Activated T-cell treated with anti-CD3 and anti-CD28 coated beads, Interleukin-2, amount 50 U/mL, for 1 hour (primary cell): ENCODE measurements around the gene POLK.
"Not testable (repeated sequence)": the region's sequence is repeated elsewhere in the genome, so short reads cannot be mapped to it uniquely, and the experiment has no call there.

Experiments used
- DNase-seq: peaks from one replicate; pipeline ENCODE4 v3.0.0-alpha.2; 2020

The POLK gene

GRCh38 chr5:75551471-75551870 is 39.8 kb downstream of the POLK start:
- DNase-seq: no peak

- DNase-seq: no peak
These were observed 41.1 kb downstream of the POLK start for GRCh38 chr5:75552764-75553163.

GRCh38 chr5:75553358-75553757 is 41.7 kb downstream of the POLK start:
- DNase-seq: no peak

DNA sequence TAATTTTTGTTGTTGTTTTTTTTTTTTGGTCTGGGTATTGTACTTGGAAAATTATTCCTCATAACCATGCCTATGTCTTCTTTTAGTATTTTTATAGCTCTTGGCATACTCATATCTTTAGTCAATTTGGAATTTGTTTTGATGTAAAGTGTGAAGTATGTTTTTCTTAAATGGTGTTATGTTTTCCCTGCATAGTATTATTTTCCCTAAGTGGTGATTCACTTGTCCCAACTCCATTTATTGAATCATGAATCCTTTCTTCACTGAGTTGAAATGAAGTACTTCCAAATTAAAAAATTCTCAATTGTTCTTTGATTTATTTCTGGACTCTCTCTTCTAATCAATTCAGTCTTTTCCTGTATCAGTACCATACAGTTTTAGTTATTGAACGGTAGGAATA is 46.5 kb downstream of the POLK start:
- DNase-seq: no peak

- DNase-seq: no peak
These were observed 47.4 kb downstream of the POLK start for GRCh38 chr5:75558981-75559632.

DNA sequence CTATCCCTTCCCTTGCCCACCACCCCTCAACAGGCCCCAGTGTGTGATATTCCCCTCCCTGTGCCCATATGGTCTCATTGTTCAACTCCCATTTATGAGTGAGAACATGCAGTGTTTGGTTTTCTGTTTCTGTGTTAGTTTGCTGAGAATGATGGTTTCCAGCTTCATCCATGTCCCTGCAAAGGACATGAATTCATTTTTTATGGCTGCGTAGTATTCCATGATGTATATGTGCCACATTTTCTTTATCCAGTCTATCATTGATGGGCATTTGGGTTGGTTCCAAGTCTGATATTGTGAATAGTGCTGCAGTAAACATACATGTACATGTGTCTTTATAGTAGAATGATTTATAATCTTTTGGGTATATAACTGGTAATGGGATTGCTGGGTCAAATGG is 49.0 kb downstream of the POLK start:
- DNase-seq: not testable (repeated sequence)

GRCh38 chr5:75565991-75566709 is 54.5 kb downstream of the POLK start:
- DNase-seq: not testable (repeated sequence)

DNA sequence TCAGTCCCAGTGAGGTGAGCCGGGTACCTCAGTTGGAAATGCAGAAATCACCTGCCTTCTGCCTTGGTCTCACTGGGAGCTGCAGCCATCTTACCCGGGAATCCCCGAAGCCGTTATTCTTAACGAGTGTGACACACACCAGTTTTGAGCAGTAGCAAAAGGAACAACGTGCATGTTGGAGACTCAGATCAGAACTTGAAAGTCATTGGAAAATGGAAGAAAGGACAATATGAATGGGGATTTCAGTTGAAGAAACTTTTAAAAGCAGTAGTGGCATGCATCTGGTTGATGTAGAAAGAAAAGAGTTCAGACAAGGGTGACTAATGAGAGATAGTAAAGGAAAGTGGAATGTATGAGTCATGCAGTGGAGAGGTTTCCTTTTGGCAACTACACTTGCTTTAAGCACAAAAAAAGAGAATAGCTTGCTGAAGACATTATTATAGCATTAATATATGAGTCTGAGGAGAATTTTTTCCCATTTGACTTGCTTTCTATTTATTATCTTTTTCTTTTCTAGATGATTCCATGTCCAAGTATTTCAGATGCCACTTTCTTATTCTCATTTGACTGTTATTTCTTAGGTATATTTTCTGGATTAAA is 55.1 kb downstream of the POLK start:
- no peak for DNase-seq

DNA sequence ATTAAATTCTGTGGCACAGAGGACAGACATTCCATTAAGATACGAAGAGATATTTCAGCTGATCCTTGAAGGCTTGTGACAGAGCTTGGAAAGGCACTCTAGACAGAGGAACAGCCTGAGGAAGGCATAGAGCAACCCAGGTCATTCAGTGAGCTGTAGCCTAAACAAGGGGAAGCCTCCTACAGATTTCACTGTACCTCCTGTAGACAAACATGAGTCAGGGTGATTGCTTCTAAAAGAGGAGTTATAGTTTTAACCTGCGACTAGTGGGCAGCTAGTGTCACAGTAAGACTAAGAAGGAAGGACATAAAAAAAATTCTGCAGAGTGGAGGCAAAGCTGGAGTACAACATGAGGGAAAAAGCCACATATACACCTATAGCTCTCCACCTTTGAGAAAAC is 56.0 kb downstream of the POLK start:
- DNase-seq: no peak

DNA sequence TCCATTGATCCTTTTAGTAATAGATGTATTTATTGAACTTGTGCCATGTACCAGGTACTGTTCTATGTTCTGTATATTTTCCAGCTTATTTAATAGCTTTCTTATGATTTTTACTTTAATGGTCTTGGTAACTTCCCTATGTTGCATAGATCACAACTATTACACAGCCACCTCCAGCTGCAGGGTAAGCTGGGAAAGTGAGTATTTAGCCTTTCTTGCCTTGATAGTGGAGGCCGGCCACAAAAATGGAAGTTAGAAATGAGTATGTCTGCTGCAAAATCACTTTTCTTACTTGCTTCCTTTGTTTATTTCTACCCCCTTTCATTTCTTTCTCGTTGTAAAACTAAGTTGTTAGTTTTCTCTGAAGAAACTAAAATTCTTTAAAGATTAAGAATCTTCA is 56.5 kb downstream of the POLK start:
- DNase-seq: no peak

GRCh38 chr5:75571547-75571946 is 59.9 kb downstream of the POLK start:
- DNase-seq: no peak

- no peak for DNase-seq
These were observed 63.1 kb downstream of the POLK start for GRCh38 chr5:75574791-75575190.

GRCh38 chr5:75578280-75578679 is 66.6 kb downstream of the POLK start:
- not testable (repeated sequence) for DNase-seq

- no peak for DNase-seq
These were observed 73.0 kb downstream of the POLK start for GRCh38 chr5:75584641-75585040.

- no peak for DNase-seq
These were observed 77.0 kb downstream of the POLK start for GRCh38 chr5:75588666-75589065.

DNA sequence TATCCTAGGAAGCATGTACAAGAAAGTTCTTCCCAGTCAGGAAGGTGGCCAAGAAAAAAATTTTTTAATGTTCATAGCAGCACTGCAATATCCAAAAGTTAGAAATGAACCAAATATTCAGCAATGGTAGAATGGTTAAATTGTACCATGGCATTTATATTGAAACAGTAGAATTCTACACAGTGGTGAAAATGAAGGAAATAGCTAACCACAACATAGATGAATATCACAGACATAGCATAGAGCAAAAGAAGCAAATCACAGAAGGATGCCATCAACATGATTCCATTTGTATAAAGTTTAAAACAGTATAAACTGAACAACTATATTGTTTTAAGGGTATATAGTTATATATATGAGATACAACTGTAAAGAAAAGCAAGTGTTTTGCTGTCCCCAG is 88.8 kb downstream of the POLK start:
- DNase-seq: no peak

DNA sequence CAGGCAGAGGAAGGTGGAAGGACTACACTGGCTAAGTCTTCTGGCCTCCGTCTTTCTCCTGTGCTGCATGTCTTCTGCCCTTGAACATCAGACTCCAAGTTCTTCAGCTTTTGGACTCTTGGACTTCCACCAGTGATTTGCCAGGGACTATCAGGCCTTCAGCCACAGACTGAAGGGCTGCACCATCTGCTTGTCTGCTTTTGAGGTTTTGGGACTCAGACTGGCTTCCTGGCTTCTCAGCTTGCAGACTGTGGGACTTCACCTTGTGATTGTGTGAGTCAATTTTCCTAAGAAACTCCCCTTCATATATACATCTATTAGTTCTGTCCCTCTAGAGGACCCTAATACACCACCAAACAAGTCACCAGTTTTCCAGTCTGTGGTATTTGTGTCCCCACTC is 89.9 kb downstream of the POLK start:
- DNase-seq: no peak

DNA sequence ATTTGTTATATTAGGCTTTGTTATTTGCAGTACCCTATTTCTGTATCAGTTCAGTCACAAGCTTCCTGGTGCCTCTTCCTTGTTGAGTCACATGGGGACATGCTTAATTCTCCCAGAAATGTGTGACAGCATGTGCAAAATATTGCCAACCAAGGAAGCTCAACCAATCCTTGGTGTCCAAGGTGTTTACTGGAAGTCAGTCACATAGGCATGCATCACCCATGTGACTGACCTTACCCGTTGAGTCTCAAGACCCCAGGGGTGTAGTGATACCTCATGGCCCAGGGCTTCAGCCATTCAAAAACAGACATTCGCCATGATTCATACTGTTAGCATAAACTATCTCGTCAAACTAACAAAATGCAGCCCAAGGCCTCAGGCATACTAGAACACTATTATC is 90.3 kb downstream of the POLK start:
- DNase-seq: no peak

DNA sequence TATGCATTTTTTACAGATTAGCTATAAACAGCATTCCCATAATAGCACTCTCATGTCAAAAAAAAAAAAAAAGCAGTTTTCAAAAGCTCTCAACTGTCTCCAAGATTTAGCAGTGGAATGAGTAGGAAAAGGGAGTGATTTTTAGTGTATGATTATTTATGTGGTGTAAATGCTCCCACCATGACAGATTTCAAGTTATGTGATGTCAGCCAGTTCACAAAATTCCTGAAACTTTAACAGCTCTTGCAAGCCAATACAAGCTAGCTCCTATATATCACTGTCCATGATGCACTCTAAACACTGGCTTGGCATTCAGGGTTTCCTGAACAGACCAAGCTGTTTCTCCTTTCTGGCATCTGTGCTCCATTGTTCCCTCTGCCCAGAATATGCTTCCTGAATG is 91.7 kb downstream of the POLK start:
- DNase-seq: no peak

DNA sequence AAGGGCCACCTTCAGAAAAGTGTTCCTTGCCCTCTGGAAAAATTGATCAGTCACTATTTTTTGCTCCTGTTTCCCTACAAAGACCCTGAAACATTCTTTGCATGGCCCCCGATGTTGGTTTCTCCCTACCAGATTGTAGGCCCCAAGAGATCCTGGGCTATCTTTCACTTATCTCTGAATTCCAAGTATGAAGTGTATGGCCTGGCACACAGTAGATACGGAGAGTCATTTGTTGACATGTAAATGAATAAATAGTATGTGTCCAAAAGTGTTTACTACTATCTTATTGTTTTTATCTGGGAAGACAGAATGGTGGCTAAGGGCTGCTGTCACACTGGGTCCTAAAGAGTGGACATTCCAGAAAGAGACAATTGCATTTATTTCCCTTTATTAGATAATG is 92.1 kb downstream of the POLK start:
- no peak for DNase-seq

- not testable (repeated sequence) for DNase-seq
These were observed 95.7 kb downstream of the POLK start for GRCh38 chr5:75607341-75607740.

DNA sequence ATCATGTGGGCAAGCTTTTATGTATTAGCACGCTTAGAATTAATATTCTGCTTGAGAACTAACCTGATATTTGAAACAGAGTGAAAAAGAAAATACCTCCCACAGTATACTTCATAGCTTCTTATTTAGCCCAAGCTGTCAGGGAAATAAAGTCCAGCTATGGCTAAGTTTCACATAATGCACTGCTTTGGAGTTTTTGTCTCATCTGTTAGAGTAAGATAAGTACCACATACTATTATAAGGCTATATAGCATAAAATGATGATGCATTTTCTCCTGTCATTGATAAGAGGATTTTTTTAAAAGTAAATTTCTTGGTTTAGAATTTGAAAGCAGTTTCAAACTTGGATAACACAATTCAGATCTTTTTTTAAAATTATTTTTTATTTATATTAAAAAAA is 97.2 kb downstream of the POLK start:
- DNase-seq: no peak

DNA sequence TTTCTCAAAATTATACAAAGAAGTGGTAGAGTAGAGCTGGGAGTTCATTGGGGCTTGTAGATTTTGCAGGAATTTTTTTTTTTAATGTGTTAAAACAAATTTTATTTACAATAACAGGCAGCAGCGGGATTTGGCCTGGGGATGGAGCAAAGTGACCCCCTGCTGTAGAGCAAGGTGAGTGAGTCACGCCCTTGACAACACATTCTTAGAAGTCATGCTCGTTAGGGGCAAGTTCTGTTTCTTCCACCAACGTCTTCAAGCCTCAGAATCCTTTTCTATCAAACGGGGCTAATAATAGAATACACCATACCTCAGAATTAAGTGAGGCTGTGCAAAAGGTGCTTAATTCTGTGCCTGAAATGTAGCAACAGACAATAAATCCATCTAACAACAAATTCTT is 98.5 kb downstream of the POLK start:
- no peak for DNase-seq

DNA sequence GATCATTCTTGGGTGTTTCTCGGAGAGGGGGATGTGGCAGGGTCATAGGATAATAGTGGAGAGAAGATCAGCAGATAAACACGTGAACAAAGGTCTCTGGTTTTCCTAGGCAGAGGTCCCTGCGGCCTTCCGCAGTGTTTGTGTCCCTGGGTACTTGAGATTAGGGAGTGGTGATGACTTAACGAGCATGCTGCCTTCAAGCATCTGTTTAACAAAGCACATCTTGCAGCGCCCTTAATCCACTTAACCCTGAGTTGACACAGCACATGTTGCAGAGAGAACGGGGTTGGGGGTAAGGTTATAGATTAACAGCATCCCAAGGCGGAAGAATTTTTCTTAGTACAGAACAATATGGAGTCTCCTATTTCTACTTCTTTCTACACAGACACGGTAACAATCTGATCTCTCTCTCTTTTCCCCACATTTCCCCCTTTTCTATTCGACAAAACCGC is 99.2 kb downstream of the POLK start:
- DNase-seq: not testable (repeated sequence)
